ENCODE results near the gene ZNF124. TPM values are rescaled to one million over a fixed set of nuclear protein-coding genes. Genes with fewer than 3 reads are reported as not detected.
A peak's percentile ranks its signal among the peaks of the same experiment; 100 is the strongest.

The ZNF124 gene
- total RNA-seq, 4 donors from 2014 or later: 21.1 to 66.0 (median 34.7) TPM

DNA sequence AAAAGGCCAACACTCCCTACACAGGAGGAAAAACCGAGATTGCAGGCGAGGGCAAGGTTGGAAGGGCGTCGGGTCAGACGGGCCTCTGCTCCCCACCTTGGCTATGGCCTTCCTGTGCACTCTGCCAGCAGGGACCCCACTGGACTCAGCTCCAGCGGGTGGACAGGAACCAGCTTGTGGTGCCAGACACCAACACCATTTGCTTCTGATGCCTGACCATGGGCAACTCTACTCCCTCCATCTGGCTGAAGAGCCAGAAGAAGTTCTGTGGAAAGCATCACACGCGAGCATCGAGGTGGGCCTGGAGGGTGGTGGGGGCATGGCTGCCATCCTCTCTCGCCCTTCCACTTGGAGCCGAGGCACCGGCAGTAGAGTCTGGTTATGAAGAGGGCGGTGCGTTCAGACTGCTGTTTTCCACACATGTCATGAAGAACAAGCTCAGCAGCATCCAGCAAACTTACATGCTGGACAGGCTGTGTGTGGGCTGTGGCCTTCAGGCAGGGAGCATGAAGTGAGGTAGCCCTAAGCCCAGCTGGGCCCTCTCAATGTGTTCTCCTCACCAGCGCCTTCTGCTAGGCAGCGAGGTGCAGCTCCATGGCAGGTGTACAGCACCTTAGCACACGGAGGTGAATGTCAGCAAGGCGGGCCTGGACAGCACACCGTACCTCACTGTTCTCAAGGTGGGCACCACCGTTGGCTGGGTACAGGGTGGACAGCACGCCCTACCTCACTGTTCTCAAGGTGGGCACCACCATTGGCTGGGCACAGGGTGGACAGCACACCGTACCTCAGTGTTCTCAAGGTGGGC, 52.0 kb downstream of the ZNF124 start:
- Histone ChIP-seq H3K4me1 (no peaks in the 10 kb centered on the region), H3K27ac (no peak overlapping the region), H3K36me3 (no peaks in the 10 kb centered on the region), H3K4me3 (no peak overlapping the region), H3K9me3 (no peaks in the 10 kb centered on the region), H3K27me3 (no peaks in the 10 kb centered on the region)
- DNase-seq: no peak
- TF ChIP-seq POLR2A (IDR thresholded peaks at IDR 0.05): no peak

DNA sequence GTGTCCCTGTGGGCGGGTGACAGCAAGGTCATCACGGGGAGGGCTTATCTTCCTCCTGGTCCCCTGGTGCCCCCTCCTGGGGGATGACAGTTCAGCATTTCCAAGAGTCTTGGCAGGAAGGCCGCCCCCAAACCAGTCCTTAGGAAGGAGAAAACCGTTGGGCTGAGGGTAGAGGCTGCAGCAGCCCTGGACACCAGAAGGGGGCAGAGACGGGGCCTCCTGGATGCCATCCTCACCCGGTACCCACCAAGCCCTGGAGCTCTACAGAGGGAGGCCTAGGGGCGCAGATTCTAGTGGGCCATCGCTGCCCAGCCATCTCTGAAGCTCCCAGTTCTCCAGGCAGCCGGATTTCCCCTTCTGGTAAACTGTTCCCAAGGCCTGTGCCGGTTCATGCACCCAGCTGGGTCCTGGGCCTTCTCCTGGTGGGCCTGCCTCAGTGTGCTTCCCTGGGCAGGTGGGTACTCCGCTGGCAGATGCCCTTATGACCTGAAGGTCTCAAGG, 52.8 kb downstream of the ZNF124 start:
- no peak for DNase-seq
- TF ChIP-seq CTCF (IDR thresholded peaks at IDR 0.05): peak in 1 of 6 experiments; percentile 17
- TF ChIP-seq POLR2A (IDR thresholded peaks at IDR 0.05): no peak
- H3K27me3 ChIP-seq: no peaks in the 10 kb centered on the region

DNA sequence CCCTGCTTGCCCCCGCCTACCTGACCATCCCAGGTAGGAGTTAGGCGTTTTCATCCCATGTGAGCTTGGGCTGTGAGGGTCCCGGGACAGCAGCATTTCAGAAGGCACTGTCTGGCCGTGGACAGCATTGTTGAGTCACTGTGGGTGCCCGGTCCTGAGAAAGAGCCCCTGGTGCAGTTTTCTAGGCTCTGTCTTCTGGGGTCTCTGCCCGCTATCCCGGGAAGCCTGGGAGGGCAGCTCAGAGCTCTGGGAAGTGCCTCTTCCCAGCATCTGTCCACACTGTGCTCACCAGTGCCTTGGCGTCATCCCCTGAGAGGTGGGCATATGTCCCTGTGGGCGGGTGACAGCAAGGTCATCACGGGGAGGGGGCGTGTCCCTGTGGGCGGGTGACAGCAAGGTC, 56.3 kb downstream of the ZNF124 start:
- H3K4me3 ChIP-seq: no peak overlapping the region
- no peak for TF ChIP-seq CTCF (IDR thresholded peaks at IDR 0.05)
- no peak for TF ChIP-seq POLR2A (IDR thresholded peaks at IDR 0.05)
- no peaks in the 10 kb centered on the region for H3K36me3 ChIP-seq
- no peaks in the 10 kb centered on the region for H3K9me3 ChIP-seq
- H3K27ac ChIP-seq: no peak overlapping the region
- no peaks in the 10 kb centered on the region for H3K27me3 ChIP-seq
- DNase-seq: no peak
- peaks cover 0 to 13% (median 5%) of the 10 kb centered on the region in 4 donors for H3K4me1 ChIP-seq

More for the DNA sequence above, 52.8 kb downstream of the ZNF124 start:
- no peaks in the 10 kb centered on the region for H3K4me1 ChIP-seq
- no peak overlapping the region for H3K4me3 ChIP-seq
- H3K9me3 ChIP-seq: no peaks in the 10 kb centered on the region
- no peaks in the 10 kb centered on the region for H3K36me3 ChIP-seq
- no peak overlapping the region for H3K27ac ChIP-seq

DNA sequence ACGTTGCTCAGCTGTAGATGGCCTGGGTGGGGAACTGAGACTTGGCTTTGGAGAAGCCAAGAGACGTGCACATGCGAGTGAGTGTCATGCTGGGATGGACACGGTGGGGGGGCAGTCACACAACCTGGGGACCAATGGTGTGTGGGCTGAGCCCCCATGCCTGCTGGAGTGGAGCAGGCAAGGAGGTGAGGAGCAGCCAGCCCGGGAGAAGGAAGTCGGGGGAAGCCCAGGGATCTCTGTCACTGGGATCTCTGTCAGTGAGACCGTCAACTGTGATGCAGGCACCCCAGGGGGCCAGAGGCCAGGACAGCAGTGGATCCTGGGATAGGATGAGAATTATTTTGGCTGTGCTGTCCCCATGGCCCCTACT, 56.7 kb downstream of the ZNF124 start:
- Histone ChIP-seq H3K27me3 (no peaks in the 10 kb centered on the region), H3K9me3 (no peaks in the 10 kb centered on the region), H3K27ac (no peak overlapping the region), H3K36me3 (no peaks in the 10 kb centered on the region), H3K4me3 (no peak overlapping the region), H3K4me1 (peaks cover 0 to 13% (median 6%) of the 10 kb centered on the region in 4 donors)
- TF ChIP-seq CTCF (IDR thresholded peaks at IDR 0.05): no peak
- no peak for TF ChIP-seq POLR2A (IDR thresholded peaks at IDR 0.05)
- DNase-seq: no peak

- no peak for DNase-seq
- no peaks in the 10 kb centered on the region for H3K9me3 ChIP-seq
- no peaks in the 10 kb centered on the region for H3K36me3 ChIP-seq
- peaks cover 0 to 13% (median 6%) of the 10 kb centered on the region in 4 donors for H3K4me1 ChIP-seq
- no peak for TF ChIP-seq CTCF (IDR thresholded peaks at IDR 0.05)
- no peak for TF ChIP-seq POLR2A (IDR thresholded peaks at IDR 0.05)
- no peak overlapping the region for H3K27ac ChIP-seq
- H3K4me3 ChIP-seq: no peak overlapping the region
- H3K27me3 ChIP-seq: no peaks in the 10 kb centered on the region
These were observed 57.3 kb downstream of the ZNF124 start for GRCh38 chr1:247114351-247115140.

Data from Peyer's patch (tissue), 4 donors.